Muscle layer of colon (tissue), 2 donors: ENCODE results near the gene IFNLR1.

Experiments
- H3K27ac ChIP-seq: one replicate; pipeline ENCODE4 v1.7.0; 2013; ENCODE audit warnings: low read depth, mild to moderate bottlenecking, low read length, moderate library complexity
- H3K27me3 ChIP-seq, 2 donors: one replicate each; pipeline ENCODE4 v1.7.0; 2013; ENCODE audit warnings: low read length in 2 of 2, mild to moderate bottlenecking in 2 of 2; ENCODE audit not compliant: insufficient read depth in 2 of 2, control insufficient read depth in 1 of 2
- H3K36me3 ChIP-seq: one replicate; pipeline ENCODE4 v1.7.0; 2013; ENCODE audit warnings: mild to moderate bottlenecking, low read length; ENCODE audit not compliant: insufficient read depth
- H3K4me1 ChIP-seq: one replicate; pipeline ENCODE4 v1.7.0; 2013; ENCODE audit warnings: mild to moderate bottlenecking, low read length; ENCODE audit not compliant: insufficient read depth
- H3K4me3 ChIP-seq, 2 donors: one replicate each; pipeline ENCODE4 v1.7.0; 2013; ENCODE audit warnings: low read length in 2 of 2, low read depth in 1 of 2, mild to moderate bottlenecking in 1 of 2, moderate library complexity in 1 of 2
- H3K9ac ChIP-seq: one replicate; pipeline ENCODE4 v1.7.0; 2013; ENCODE audit warnings: low read length
- H3K9me3 ChIP-seq: one replicate; pipeline ENCODE4 v1.7.0; 2013; ENCODE audit warnings: mild to moderate bottlenecking, low read length
- donor health status: abdominal sarcoma.
- donor health status: Adenocarcinoma of cecum.

Gene IFNLR1

DNA sequence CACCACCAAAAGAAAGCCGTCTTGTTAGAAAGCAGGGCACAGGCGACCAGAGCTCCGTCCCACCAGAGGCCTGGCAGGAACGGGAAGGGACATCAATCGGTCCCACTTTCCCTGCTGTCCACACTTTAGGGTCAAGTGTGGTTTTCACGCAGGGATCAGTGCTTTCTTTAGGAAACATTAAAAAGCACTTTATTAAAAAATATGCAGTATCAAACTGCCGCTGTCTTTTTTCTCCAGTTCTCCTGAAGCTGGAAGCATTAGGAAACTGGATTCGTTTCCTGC, 437 bp downstream of the IFNLR1 start:
- Histone ChIP-seq H3K27me3 (peaks cover 0 to 14% of the 10 kb centered on the region in 2 donors), H3K9me3 (no peaks in the 10 kb centered on the region), H3K4me3 (peak overlapping the region; percentile 29 to 71), H3K36me3 (no peaks in the 10 kb centered on the region), H3K4me1 (peaks cover 9% of the 10 kb centered on the region), H3K27ac (no peak overlapping the region), H3K9ac (peak overlapping the region; percentile 15)

- Histone ChIP-seq H3K4me1 (peaks cover 9% of the 10 kb centered on the region), H3K27ac (no peak overlapping the region), H3K4me3 (no peak overlapping the region)
Observed at GRCh38 chr1:24186031-24186710, 918 bp downstream of the IFNLR1 start.

GRCh38 chr1:24185076-24185475, 2.0 kb downstream of the IFNLR1 start:
- no peak overlapping the region for H3K9ac ChIP-seq
- peaks cover 9% of the 10 kb centered on the region for H3K4me1 ChIP-seq
- no peak overlapping the region for H3K4me3 ChIP-seq
- no peak overlapping the region for H3K27ac ChIP-seq
- no peaks in the 10 kb centered on the region for H3K36me3 ChIP-seq
- H3K9me3 ChIP-seq, result no peaks in the 10 kb centered on the region
- H3K27me3 ChIP-seq, result peaks cover 0 to 14% of the 10 kb centered on the region in 2 donors

More at GRCh38 chr1:24186031-24186710, 918 bp downstream of the IFNLR1 start:
- Histone ChIP-seq H3K36me3 (no peaks in the 10 kb centered on the region), H3K9me3 (no peaks in the 10 kb centered on the region), H3K27me3 (peaks cover 0 to 14% of the 10 kb centered on the region in 2 donors), H3K9ac (no peak overlapping the region)

DNA sequence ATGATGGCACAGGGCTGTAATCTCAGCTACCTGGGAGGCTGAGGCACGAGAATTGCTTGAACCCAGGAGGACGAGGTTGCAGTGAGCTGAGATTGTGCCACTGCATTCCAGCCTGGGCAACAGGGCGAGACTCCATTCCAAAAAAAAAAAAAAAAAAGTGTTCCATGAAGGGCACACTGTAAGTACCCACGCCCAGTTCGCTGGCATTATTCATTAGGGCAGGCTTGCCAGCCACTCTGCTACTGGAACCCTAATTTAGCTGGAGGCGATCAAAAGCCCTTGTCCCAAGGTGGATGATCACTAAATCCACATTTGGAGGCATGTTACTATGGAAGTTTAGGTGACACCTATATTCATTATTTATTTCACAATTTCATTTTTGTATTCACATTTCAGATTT, 5.0 kb downstream of the IFNLR1 start:
- H3K4me1 ChIP-seq, result peaks cover 9% of the 10 kb centered on the region
- H3K36me3 ChIP-seq, result no peaks in the 10 kb centered on the region
- H3K4me3 ChIP-seq, result no peak overlapping the region
- no peak overlapping the region for H3K27ac ChIP-seq
- no peak overlapping the region for H3K9ac ChIP-seq
- H3K27me3 ChIP-seq, result peaks cover 0 to 3% of the 10 kb centered on the region in 2 donors
- no peaks in the 10 kb centered on the region for H3K9me3 ChIP-seq

DNA sequence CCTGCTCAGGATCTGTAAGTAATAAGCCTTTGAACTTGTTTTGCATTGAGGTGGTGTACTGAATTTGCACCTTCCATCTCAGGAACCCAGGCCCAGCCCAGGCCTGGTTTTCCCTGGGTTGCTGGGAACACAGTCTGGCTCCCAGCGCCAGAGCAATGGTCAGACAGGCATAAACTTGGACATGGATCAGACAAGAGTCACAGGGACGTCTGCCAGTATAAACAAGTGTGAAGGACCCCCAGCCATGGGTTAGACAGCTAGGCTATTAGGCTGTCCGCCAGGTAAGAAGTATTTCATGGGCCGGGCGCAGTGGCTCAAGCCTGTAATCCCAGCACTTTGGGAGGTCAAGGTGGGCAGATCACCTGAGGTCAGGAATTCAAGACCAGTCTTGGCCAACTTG, 5.5 kb downstream of the IFNLR1 start:
- no peaks in the 10 kb centered on the region for H3K9me3 ChIP-seq
- no peak overlapping the region for H3K4me3 ChIP-seq
- no peak overlapping the region for H3K9ac ChIP-seq
- H3K4me1 ChIP-seq, result peaks cover 6% of the 10 kb centered on the region
- no peaks in the 10 kb centered on the region for H3K27me3 ChIP-seq
- no peaks in the 10 kb centered on the region for H3K36me3 ChIP-seq
- no peak overlapping the region for H3K27ac ChIP-seq

GRCh38 chr1:24180676-24181075, 6.4 kb downstream of the IFNLR1 start:
- Histone ChIP-seq H3K4me3 (no peak overlapping the region), H3K9ac (no peak overlapping the region), H3K9me3 (no peaks in the 10 kb centered on the region), H3K36me3 (no peaks in the 10 kb centered on the region), H3K4me1 (no peaks in the 10 kb centered on the region), H3K27me3 (no peaks in the 10 kb centered on the region), H3K27ac (no peak overlapping the region)

DNA sequence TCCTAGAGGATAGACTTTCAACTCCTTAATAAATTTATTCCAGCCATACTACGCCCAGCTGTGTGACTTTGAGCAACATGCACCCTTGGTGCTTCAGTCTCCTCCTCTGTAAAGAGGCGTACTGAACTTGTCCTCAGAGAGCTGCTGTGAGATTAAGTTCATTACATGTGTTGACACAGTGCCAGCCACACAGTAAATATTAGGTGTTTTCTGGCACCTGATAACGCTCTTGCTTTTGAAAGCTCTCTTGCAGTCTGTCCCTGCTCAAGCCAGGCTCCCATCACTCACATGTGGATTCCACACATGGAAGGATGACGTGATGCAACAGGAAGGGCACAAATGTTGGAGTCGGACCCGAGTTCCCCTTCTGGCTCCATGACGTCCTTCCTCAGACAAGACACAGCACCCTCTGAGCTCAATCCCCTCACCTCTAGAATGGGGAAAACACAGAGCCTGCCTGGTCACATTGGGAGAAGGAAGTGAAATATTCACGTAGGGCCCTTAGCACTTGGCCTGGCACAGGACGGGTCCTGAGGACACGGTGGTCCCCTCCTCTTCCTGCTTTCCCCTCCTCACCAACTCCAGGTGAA, 7.7 kb downstream of the IFNLR1 start:
- H3K27ac ChIP-seq, result no peak overlapping the region
- H3K36me3 ChIP-seq, result no peaks in the 10 kb centered on the region

GRCh38 chr1:24178407-24178806, 8.7 kb downstream of the IFNLR1 start:
- no peak overlapping the region for H3K27ac ChIP-seq
- H3K9ac ChIP-seq, result no peak overlapping the region
- H3K4me1 ChIP-seq, result no peaks in the 10 kb centered on the region
- no peak overlapping the region for H3K4me3 ChIP-seq
- H3K27me3 ChIP-seq, result no peaks in the 10 kb centered on the region
- H3K9me3 ChIP-seq, result no peaks in the 10 kb centered on the region
- no peaks in the 10 kb centered on the region for H3K36me3 ChIP-seq

More for the DNA sequence above, 7.7 kb downstream of the IFNLR1 start:
- no peaks in the 10 kb centered on the region for H3K9me3 ChIP-seq
- no peak overlapping the region for H3K4me3 ChIP-seq
- H3K4me1 ChIP-seq, result no peaks in the 10 kb centered on the region
- no peaks in the 10 kb centered on the region for H3K27me3 ChIP-seq
- no peak overlapping the region for H3K9ac ChIP-seq

GRCh38 chr1:24177161-24177560, 9.9 kb downstream of the IFNLR1 start:
- no peak overlapping the region for H3K27ac ChIP-seq
- H3K4me3 ChIP-seq, result no peak overlapping the region
- H3K4me1 ChIP-seq, result no peaks in the 10 kb centered on the region
- H3K9ac ChIP-seq, result no peak overlapping the region
- no peaks in the 10 kb centered on the region for H3K9me3 ChIP-seq
- H3K27me3 ChIP-seq, result no peaks in the 10 kb centered on the region
- H3K36me3 ChIP-seq, result no peaks in the 10 kb centered on the region

- Histone ChIP-seq H3K36me3 (no peaks in the 10 kb centered on the region), H3K4me1 (no peaks in the 10 kb centered on the region), H3K4me3 (no peak overlapping the region), H3K27ac (no peak overlapping the region), H3K27me3 (no peaks in the 10 kb centered on the region), H3K9me3 (no peaks in the 10 kb centered on the region), H3K9ac (no peak overlapping the region)
Observed at GRCh38 chr1:24175033-24175755, 11.9 kb downstream of the IFNLR1 start.

DNA sequence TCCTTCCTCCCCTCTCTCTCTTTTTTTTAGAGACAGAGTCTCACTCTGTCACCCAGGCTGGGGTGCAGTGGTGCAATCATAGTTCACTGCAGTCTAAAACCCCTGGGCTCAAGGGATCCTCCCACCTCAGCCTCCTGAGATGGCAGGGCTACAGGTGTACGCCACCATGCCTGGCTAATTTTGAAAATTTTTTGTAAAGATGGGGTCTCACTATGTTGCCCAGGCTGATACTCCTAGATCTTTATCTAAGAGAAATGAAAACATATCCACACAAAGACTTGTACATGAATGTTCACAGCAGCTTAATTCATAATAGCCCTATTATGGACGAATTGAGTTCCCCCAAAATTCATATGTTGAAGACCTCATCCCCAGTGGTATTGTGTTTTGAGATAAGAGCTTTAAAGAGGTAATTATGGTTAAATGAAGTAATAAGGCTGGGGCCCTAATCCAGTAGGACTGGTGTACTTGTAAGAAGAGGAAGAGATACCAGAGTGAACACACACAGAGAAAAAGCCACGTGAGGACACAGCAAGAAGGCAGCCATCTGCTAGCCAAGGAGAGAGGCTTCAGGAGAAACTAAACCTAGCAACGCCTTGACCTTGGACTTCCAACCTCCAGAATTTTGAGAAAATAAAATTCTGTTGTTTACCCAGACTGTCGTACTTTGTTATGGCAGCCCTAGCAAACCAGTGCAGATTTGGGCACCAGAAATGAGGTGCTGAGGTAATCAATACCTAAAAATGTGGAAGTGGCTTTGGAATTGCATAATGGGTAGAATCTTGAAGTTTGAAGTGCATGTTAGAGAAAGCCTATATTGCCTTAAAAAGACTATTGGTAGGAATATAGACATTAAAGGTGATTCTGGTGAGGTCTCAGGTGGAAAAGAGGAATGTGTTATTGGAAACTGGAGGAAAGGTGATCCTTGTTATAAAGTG, 13.2 kb downstream of the IFNLR1 start:
- Histone ChIP-seq H3K36me3 (no peaks in the 10 kb centered on the region), H3K4me3 (no peak overlapping the region), H3K27me3 (no peaks in the 10 kb centered on the region), H3K27ac (no peak overlapping the region), H3K9ac (no peak overlapping the region), H3K4me1 (no peaks in the 10 kb centered on the region), H3K9me3 (no peaks in the 10 kb centered on the region)
